K562 (cell line): ENCODE data around the gene MPZL1. TPM values are rescaled to one million over a fixed set of nuclear protein-coding genes. Genes with fewer than 3 reads are reported as not detected.

Experiments
- ATAC-seq: fragments of 200-7000 bp; cut with Tn5 transposase; 3 replicates; pipeline ENCODE4 v1.9.1; 2020; ENCODE audit warnings: moderate library complexity
- BruUV-seq: library from RNA; stranded (reverse); fragments of 400-500 nt; replicated peaks from 2 replicates; lab custom pipeline; 2021; lab: Mats Ljungman, UMichigan
- CTCF ChIA-PET: fragments of 300-600 bp; formaldehyde crosslinking; extraction: SDS; loops from one replicate; lab custom pipeline; 2021; ENCODE audit warnings: low intra/inter-chr PET ratio; lab: Yijun Ruan, JAX
- POLR2A ChIA-PET: fragments of 300-600, 350-650 bp; sonication (Branson Sonifier 250); formaldehyde crosslinking; extraction: SDS; loops from one replicate; lab custom pipeline; 2021; ENCODE audit warnings: antibody characterized with exemption, inconsistent platforms; lab: Yijun Ruan, JAX
- DNase-seq, 4 experiments: peaks; one replicate each; pipeline versions ENCODE4 v3.0.0 to v3.0.0-alpha.2; 2011 to 2018; ENCODE audit warnings: low spot score in 3 of 4, mixed read lengths in 3 of 4; ENCODE audit errors: extremely low read depth in 1 of 4
- FAIRE-seq: peaks from 2 replicates; lab custom pipeline; 2011; peaks lifted over from hg19 to GRCh38; lab: Jason Lieb, UNC
- H2AFZ ChIP-seq: 2 replicates; pipeline ENCODE4 v1.6.0; 2011; ENCODE audit warnings: low read depth, low read length, control low read depth, inconsistent platforms
- H3K27ac ChIP-seq: fragments of 200-600 bp; 3 replicates; pipeline ENCODE4 v1.8.0; 2011; ENCODE audit warnings: low read depth, mild to moderate bottlenecking, control low read depth, inconsistent platforms, low read length, moderate library complexity, mixed read lengths; ENCODE audit errors: extremely low read depth
- H3K27me3 ChIP-seq, 2 experiments: fragments of 300-600 bp in 1 of 2; 2 replicates in 1 of 2; 3 replicates in 1 of 2; pipeline versions ENCODE4 v1.6.0 to v1.8.0; 2011; ENCODE audit warnings: inconsistent platforms in 2 of 2, low read length in 2 of 2, mild to moderate bottlenecking in 1 of 2, mixed read lengths in 1 of 2, moderate library complexity in 1 of 2; ENCODE audit not compliant: control insufficient read depth in 2 of 2, insufficient read depth in 2 of 2
- H3K36me3 ChIP-seq: fragments of 300-600 bp; 3 replicates; pipeline ENCODE4 v1.8.0; 2011; ENCODE audit warnings: mild to moderate bottlenecking, low read length, inconsistent platforms; ENCODE audit not compliant: control insufficient read depth, insufficient read depth
- H3K4me1 ChIP-seq, 2 experiments: fragments of 200-600 bp in 1 of 2; replicated peaks in 1 of 2; 2 replicates in 1 of 2; 3 replicates in 1 of 2; pipeline versions ENCODE4 v1.5.1 to v1.8.0; 2011; ENCODE audit warnings: inconsistent platforms in 2 of 2, low read length in 2 of 2, mild to moderate bottlenecking in 1 of 2, mixed read lengths in 1 of 2, moderate library complexity in 1 of 2; ENCODE audit not compliant: control insufficient read depth in 2 of 2, insufficient read depth in 2 of 2
- H3K4me2 ChIP-seq: 2 replicates; pipeline ENCODE4 v1.6.1; 2011; ENCODE audit warnings: low read length, control low read depth, inconsistent platforms, mixed read lengths; ENCODE audit not compliant: insufficient read depth
- H3K4me3 ChIP-seq: fragments of 200-600 bp; sonication (generic), shearing (Covaris generic); 2 replicates; pipeline ENCODE4 v1.5.1; 2016; ENCODE audit warnings: control low read depth, inconsistent platforms
- H3K79me2 ChIP-seq: fragments of 200-600 bp; 3 replicates; pipeline ENCODE4 v1.8.0; 2011; ENCODE audit warnings: low read length, inconsistent platforms; ENCODE audit not compliant: control insufficient read depth, insufficient read depth
- H3K9ac ChIP-seq, 2 experiments: 2 replicates each; pipeline versions ENCODE4 v1.6.0 to v1.6.1; 2011; ENCODE audit warnings: low read depth in 2 of 2, low read length in 2 of 2, control low read depth in 1 of 2, inconsistent platforms in 1 of 2, mild to moderate bottlenecking in 1 of 2, mixed read lengths in 1 of 2; ENCODE audit not compliant: insufficient read depth in 1 of 2
- H3K9me1 ChIP-seq: one replicate; pipeline ENCODE4 v1.6.0; 2011; ENCODE audit warnings: inconsistent platforms, mild to moderate bottlenecking, low read length, moderate library complexity; ENCODE audit not compliant: control insufficient read depth, insufficient read depth
- H3K9me3 ChIP-seq: replicated peaks from 2 replicates; pipeline ENCODE4 v1.5.1; 2011; ENCODE audit warnings: low read depth, low read length, inconsistent platforms; ENCODE audit not compliant: control insufficient read depth, insufficient read depth
- H4K20me1 ChIP-seq: replicated peaks from 2 replicates; pipeline ENCODE4 v1.6.1; 2011; ENCODE audit warnings: low read length, inconsistent platforms, mixed read lengths; ENCODE audit not compliant: control insufficient read depth, insufficient read depth
- C11orf30 ChIP-seq: fragments of 450-650 bp; IDR thresholded peaks from 2 replicates; pipeline ENCODE4 v1.6.1; 2016; ENCODE audit warnings: low read depth, mild to moderate bottlenecking
- CREB1 ChIP-seq, 2 experiments: sonication (generic) in 1 of 2; formaldehyde crosslinking in 1 of 2; IDR thresholded peaks; 2 replicates each; pipeline versions ENCODE4 v1.6.1 to v1.8.0; 2012 to 2022; ENCODE audit warnings: inconsistent platforms in 1 of 2, mild to moderate bottlenecking in 1 of 2, missing genetic modification reagents in 1 of 2, moderate library complexity in 1 of 2
- CREB3 ChIP-seq: fragments of 450-650 bp; conservative IDR thresholded peaks from 2 replicates; pipeline ENCODE4 v1.6.1; 2016; ENCODE audit warnings: missing genetic modification characterization, low read depth, mild to moderate bottlenecking, missing compliant biosample characterization, moderate library complexity
- GTF2E2 ChIP-seq: fragments of 200-800 bp; sonication (Bioruptor generic); IDR thresholded peaks from 2 replicates; pipeline ENCODE4 v1.6.1; 2016; ENCODE audit warnings: missing genetic modification characterization, missing compliant biosample characterization
- GTF2F1 ChIP-seq: IDR thresholded peaks from 2 replicates; pipeline ENCODE4 v1.6.1; 2011; ENCODE audit warnings: low read depth, low read length, improper control_type of control experiment
- KDM1A ChIP-seq, 2 experiments: fragments of 450-650 bp; IDR thresholded peaks; 2 replicates each; pipeline ENCODE4 v1.6.1; 2016; ENCODE audit warnings: mild to moderate bottlenecking in 2 of 2
- KLF13 ChIP-seq: fragments of 450-650 bp; IDR thresholded peaks from 2 replicates; pipeline ENCODE4 v1.6.1; 2016; ENCODE audit warnings: missing genetic modification characterization, low read depth, mild to moderate bottlenecking, missing compliant biosample characterization, moderate library complexity, borderline replicate concordance
- L3MBTL2 ChIP-seq: fragments of 450-650 bp; IDR thresholded peaks from 2 replicates; pipeline ENCODE4 v1.6.1; 2016; ENCODE audit warnings: mild to moderate bottlenecking, moderate library complexity
- LCOR ChIP-seq: sonication (generic); formaldehyde crosslinking; IDR thresholded peaks from 2 replicates; pipeline ENCODE4 v1.8.0; 2022; ENCODE audit warnings: mild to moderate bottlenecking, missing genetic modification reagents
- NR2C1 ChIP-seq, 2 experiments: fragments of 450-650 bp; IDR thresholded peaks; 2 replicates each; pipeline ENCODE4 v1.6.1; 2017; ENCODE audit warnings: mild to moderate bottlenecking in 2 of 2, antibody characterized with exemption in 1 of 2, inconsistent platforms in 1 of 2, missing compliant biosample characterization in 1 of 2, missing genetic modification characterization in 1 of 2
- SP1 ChIP-seq: sonication (generic); formaldehyde crosslinking; IDR thresholded peaks from 2 replicates; pipeline ENCODE4 v1.8.1; 2022; ENCODE audit warnings: mild to moderate bottlenecking, missing genetic modification reagents
- TEAD2 ChIP-seq: fragments of 450-650 bp; IDR thresholded peaks from 2 replicates; pipeline ENCODE4 v1.6.1; 2016; ENCODE audit warnings: missing genetic modification characterization, control low read depth, missing compliant biosample characterization
- USF2 ChIP-seq: sonication (generic); formaldehyde crosslinking; IDR thresholded peaks from 2 replicates; pipeline ENCODE4 v1.5.0; 2020; ENCODE audit warnings: missing genetic modification reagents
- ZFP30 ChIP-seq: fragments of 250-450 bp; sonication (Bioruptor Pico); IDR thresholded peaks from 2 replicates; pipeline ENCODE4 v1.8.0; 2022; ENCODE audit warnings: moderate library complexity, mild to moderate bottlenecking, inconsistent platforms, borderline replicate concordance
- ZNF449 ChIP-seq: fragments of 250-450 bp; sonication (Bioruptor Pico); IDR thresholded peaks from 2 replicates; pipeline ENCODE4 v1.8.0; 2022; ENCODE audit warnings: moderate library complexity, mild to moderate bottlenecking, inconsistent platforms
- WGBS: fragments of 100-300 bp; shearing (Covaris generic); methylation state at CpG from one replicate; pipeline ENCODE4 v1.1.6; 2016; ENCODE audit warnings: low coverage, mixed read lengths; ENCODE audit not compliant: insufficient coverage; ENCODE audit errors: missing lambda C conversion rate; 5-methylcytosine and 5-hydroxymethylcytosine counted together
- in situ Hi-C: fragments of 300-500 bp; cut with MboI; formaldehyde crosslinking; loops from 4 replicates; pipeline ENCODE4 v1.15.0; 2018; ENCODE audit warnings: inconsistent platforms, mixed read lengths
- intact Hi-C: fragments of 100-400 bp; cut with micrococcal nuclease; formaldehyde crosslinking; loops from 2 replicates; pipeline ENCODE4 v1.14.2; 2022
- polyA plus RNA-seq, 8 experiments: library from polyadenylated mRNA; depleted of rRNA in 4 of 8; stranded (reverse) in 5 of 8; unstranded in 3 of 8; fragments of >200 nt; fragmentation: Nextera tagmentation in 2 of 8; fragmentation: Illumina TruSeq in 1 of 8; extraction: Ambion mirVana in 2 of 8; extraction: Trizol in 1 of 8; gene quantifications; 2 replicates each; pipeline versions ENCODE4 v1.2.1 to v1.2.3, GENCODE V29; 2011 to 2014; ENCODE audit warnings: inconsistent platforms in 1 of 8, missing spikeins in 1 of 8
- total RNA-seq, 7 experiments: library from RNA; depleted of rRNA in 6 of 7; stranded (reverse); fragments of >200 nt in 6 of 7; fragmentation: Illumina TruSeq in 2 of 7; extraction: Trizol in 2 of 7; gene quantifications; 2 replicates each; pipeline versions ENCODE4 v1.2.1 to v1.2.3, GENCODE V29; 2011 to 2021; ENCODE audit warnings: low replicate concordance in 1 of 7

The MPZL1 gene
- total and polyA plus RNA-seq, 9 of the 15 experiments (the other 6 are each of a cell fraction or from before 2014, with no cell fraction given), result 14.5 to 153 (median 66.5) TPM

- no peak for TF ChIP-seq CREB3
These were observed 93.9 kb downstream of the MPZL1 start (continued) for GRCh38 chr1:167815650-167816049.

- Histone ChIP-seq H3K9me1 (no peaks in the 10 kb centered on the region), H3K4me3 (peak overlapping the region; percentile 38), H3K9me3 (peaks cover 3% of the 10 kb centered on the region; the same call in 1 of the 2 replicates), H3K36me3 (no peaks in the 10 kb centered on the region), H3K4me1 (peaks cover 22 to 41% of the 10 kb centered on the region in 2 experiments), H3K79me2 (no peaks in the 10 kb centered on the region; the same call in 2 of the 3 replicates), H3K27me3 (no peaks in the 10 kb centered on the region), H2AFZ (peak overlapping the region; percentile 87), H3K9ac (peak overlapping the region; percentile 68 to 90), H4K20me1 (no peaks in the 10 kb centered on the region), H3K27ac (peak overlapping the region; percentile 71), H3K4me2 (peak overlapping the region; percentile 82)
- peak; percentile 94 for ATAC-seq
- BruUV-seq, result TSS peak; percentile 92
- DNase-seq, result peak; percentile 90 to 94 (median 92)
- in situ Hi-C loops (no loop called here), intact Hi-C loops (loop anchor here (2.0 to 5.0 kb wide), 3 partner anchors 41 to 117 kb away; partner anchors contain the start of genes DCAF6 and MPC2)
- ChIA-PET POLR2A (interaction anchor here (0.6 to 1.6 kb wide), 7 partner anchors 10 to 279 kb away, joined by 3 to 10 read pairs (median 3); no protein-coding TSS in a partner anchor), CTCF (interaction anchor here (0.6 kb wide), 1 partner anchor 104 kb away, joined by 3 read pairs; no protein-coding TSS in a partner anchor)
- peak; percentile 15 for FAIRE-seq
- 9% methylated on average over 35 of the region's 35 CpGs for WGBS
- TF ChIP-seq C11orf30 (peak; percentile 97), ZFP30 (0 out of 2 replicates have a peak, but pooled peaks have one; percentile 10), CREB1 (IDR thresholded peaks at IDR 0.05) (no peak), CREB1 (CRISPR knock-in tag; IDR thresholded peaks at IDR 0.05) (peak; percentile 52; the same call in 1 of the 2 replicates), NR2C1 (IDR thresholded peaks at IDR 0.05) (no peak), NR2C1 (tag; IDR thresholded peaks at IDR 0.05) (0 out of 2 replicates have a peak, but pooled peaks have one; percentile 29), KDM1A (IDR thresholded peaks at IDR 0.05) (peak; percentile 60 to 67), SP1 (peak; percentile 84; the same call in 1 of the 2 replicates), USF2 (CRISPR knock-in tag) (no peak), GTF2E2 (peak; percentile 72; the same call in 1 of the 2 replicates), LCOR (CRISPR knock-in tag) (peak; percentile 92; the same call in 1 of the 2 replicates), ZNF449 (CRISPR knock-in tag) (no peak), L3MBTL2 (peak; percentile 98), KLF13 (tag) (peak; percentile 27; the same call in 1 of the 2 replicates), GTF2F1 (0 out of 2 replicates have a peak, but pooled peaks have one; percentile 19), TEAD2 (no peak)
These were observed 98.3 kb downstream of the MPZL1 start for GRCh38 chr1:167819849-167820683.
